GM21737 (cell line): ENCODE measurements around the gene FAM110A.
"Not testable (repeated sequence)": the region's sequence is repeated elsewhere in the genome, so short reads cannot be mapped to it uniquely, and the experiment has no call there.

Experiments
- ATAC-seq: cut with Tn5 transposase; IDR thresholded peaks from one replicate; pipeline ENCODE4 v1.9.1; 2021; ENCODE audit warnings: mild to moderate bottlenecking, moderate library complexity; ENCODE audit not compliant: unreplicated experiment

FAM110A gene

GRCh38 chr20:822651-823573 lies 10.6 kb upstream of the FAM110A start:
- ATAC-seq, result no peak

GRCh38 chr20:823574-823902 lies 10.0 kb upstream of the FAM110A start:
- ATAC-seq, result no peak

- no peak for ATAC-seq
Observed at GRCh38 chr20:824490-824889, 9.0 kb upstream of the FAM110A start.

- no peak for ATAC-seq
Observed at GRCh38 chr20:824916-825315, 8.6 kb upstream of the FAM110A start.

- no peak for ATAC-seq
Observed at GRCh38 chr20:825710-826421, 7.6 kb upstream of the FAM110A start.

- no peak for ATAC-seq
Observed at GRCh38 chr20:826695-827323, 6.7 kb upstream of the FAM110A start.

- not testable (repeated sequence) for ATAC-seq
Observed at GRCh38 chr20:827981-828380, 5.5 kb upstream of the FAM110A start.

- no peak for ATAC-seq
Observed at GRCh38 chr20:828987-829386, 4.5 kb upstream of the FAM110A start.

GRCh38 chr20:829551-829950 lies 4.0 kb upstream of the FAM110A start:
- no peak for ATAC-seq

- no peak for ATAC-seq
Observed at GRCh38 chr20:830011-830521, 3.4 kb upstream of the FAM110A start.

GRCh38 chr20:831251-831650 lies 2.3 kb upstream of the FAM110A start:
- ATAC-seq, result no peak

- no peak for ATAC-seq
Observed at GRCh38 chr20:831956-832355, 1.6 kb upstream of the FAM110A start.

- ATAC-seq, result no peak
Observed at GRCh38 chr20:833121-833449, 430 bp upstream of the FAM110A start.

- no peak for ATAC-seq
Observed at GRCh38 chr20:834151-834746, 734 bp downstream of the FAM110A start.

GRCh38 chr20:835608-836045 lies 2.1 kb downstream of the FAM110A start:
- no peak for ATAC-seq

GRCh38 chr20:836190-836589 lies 2.7 kb downstream of the FAM110A start:
- no peak for ATAC-seq

GRCh38 chr20:839015-839414 lies 5.5 kb downstream of the FAM110A start:
- no peak for ATAC-seq

- no peak for ATAC-seq
Observed at GRCh38 chr20:839626-840025, 6.1 kb downstream of the FAM110A start.

- ATAC-seq, result no peak
Observed at GRCh38 chr20:840503-840857, 7.0 kb downstream of the FAM110A start.

- no peak for ATAC-seq
Observed at GRCh38 chr20:840858-841567, 7.5 kb downstream of the FAM110A start.
